ENCODE data around the gene CAMKMT.

GRCh38 chr2:44398243-44398897 is 36.6 kb downstream of the CAMKMT start:
- TF ChIP-seq, protein P1, sequence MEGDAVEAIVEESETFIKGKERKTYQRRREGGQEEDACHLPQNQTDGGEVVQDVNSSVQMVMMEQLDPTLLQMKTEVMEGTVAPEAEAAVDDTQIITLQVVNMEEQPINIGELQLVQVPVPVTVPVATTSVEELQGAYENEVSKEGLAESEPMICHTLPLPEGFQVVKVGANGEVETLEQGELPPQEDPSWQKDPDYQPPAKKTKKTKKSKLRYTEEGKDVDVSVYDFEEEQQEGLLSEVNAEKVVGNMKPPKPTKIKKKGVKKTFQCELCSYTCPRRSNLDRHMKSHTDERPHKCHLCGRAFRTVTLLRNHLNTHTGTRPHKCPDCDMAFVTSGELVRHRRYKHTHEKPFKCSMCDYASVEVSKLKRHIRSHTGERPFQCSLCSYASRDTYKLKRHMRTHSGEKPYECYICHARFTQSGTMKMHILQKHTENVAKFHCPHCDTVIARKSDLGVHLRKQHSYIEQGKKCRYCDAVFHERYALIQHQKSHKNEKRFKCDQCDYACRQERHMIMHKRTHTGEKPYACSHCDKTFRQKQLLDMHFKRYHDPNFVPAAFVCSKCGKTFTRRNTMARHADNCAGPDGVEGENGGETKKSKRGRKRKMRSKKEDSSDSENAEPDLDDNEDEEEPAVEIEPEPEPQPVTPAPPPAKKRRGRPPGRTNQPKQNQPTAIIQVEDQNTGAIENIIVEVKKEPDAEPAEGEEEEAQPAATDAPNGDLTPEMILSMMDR (IDR thresholded peaks at IDR 0.05; ENCODE audit: low read length) = no peak
- no peak for TF ChIP-seq EZH2 (IDR thresholded peaks at IDR 0.05; ENCODE audit: borderline replicate concordance, low read length)
